Activated B cell treated with CpG ODN at 0.5 μM for 24 hours (primary cell): Measurements from ENCODE around the gene PRKCZ. TPM values are rescaled to one million over a fixed set of nuclear protein-coding genes. Genes with fewer than 3 reads are reported as not detected.
A peak's percentile ranks its signal among the peaks of the same experiment; 100 is the strongest.

Experiments
- ATAC-seq: fragments of 200-7000 bp; cut with Tn5 transposase; one replicate; pipeline ENCODE4 v1.10.0; 2021; ENCODE audit warnings: low read depth, mild to moderate bottlenecking, moderate library complexity
- CTCF ChIA-PET: fragments of 350-600 bp; sonication (Branson Sonifier 250); formaldehyde crosslinking; loops from one replicate; lab custom pipeline; 2021; ENCODE audit warnings: antibody characterized with exemption; lab: Charles Lee
- POLR2A ChIA-PET: fragments of 350-600 bp; sonication (Branson Sonifier 250); formaldehyde crosslinking; loops from one replicate; lab custom pipeline; 2021; ENCODE audit warnings: antibody characterized with exemption; lab: Charles Lee
- DNase-seq: peaks from one replicate; pipeline ENCODE4 v3.0.0; 2022
- H3K27ac Mint-ChIP-seq: one replicate; pipeline ENCODE4 v1.8.0; 2020; ENCODE audit warnings: mixed read lengths
- H3K27me3 Mint-ChIP-seq: one replicate; pipeline ENCODE4 v1.8.0; 2021; ENCODE audit warnings: mixed read lengths
- H3K36me3 Mint-ChIP-seq: one replicate; pipeline ENCODE4 v1.8.0; 2021; ENCODE audit warnings: low read depth, mixed read lengths
- H3K4me1 Mint-ChIP-seq: one replicate; pipeline ENCODE4 v1.8.0; 2021; ENCODE audit warnings: mixed read lengths
- H3K4me3 Mint-ChIP-seq: one replicate; pipeline ENCODE4 v1.8.0; 2020; ENCODE audit warnings: mild to moderate bottlenecking, mixed read lengths
- H3K9me3 Mint-ChIP-seq: one replicate; pipeline ENCODE4 v1.8.0; 2020; ENCODE audit warnings: mixed read lengths
- intact Hi-C: fragments of 100-400 bp; cut with micrococcal nuclease; formaldehyde crosslinking; loops from one replicate; pipeline ENCODE4 v1.15.1; 2024
- total RNA-seq: library from RNA; stranded (reverse); gene quantifications from 2 replicates; pipeline ENCODE4 v1.2.3, GENCODE V29; 2022
- TF ChIP-seq, protein P1 (sequence below): fragments of 200-600 bp; IDR thresholded peaks from one replicate; pipeline ENCODE4 v1.8.0; 2022; ENCODE audit warnings: antibody characterized with exemption, mild to moderate bottlenecking

Gene PRKCZ
- total RNA-seq, 1 donor from 2014 or later, result 28.5 TPM

DNA sequence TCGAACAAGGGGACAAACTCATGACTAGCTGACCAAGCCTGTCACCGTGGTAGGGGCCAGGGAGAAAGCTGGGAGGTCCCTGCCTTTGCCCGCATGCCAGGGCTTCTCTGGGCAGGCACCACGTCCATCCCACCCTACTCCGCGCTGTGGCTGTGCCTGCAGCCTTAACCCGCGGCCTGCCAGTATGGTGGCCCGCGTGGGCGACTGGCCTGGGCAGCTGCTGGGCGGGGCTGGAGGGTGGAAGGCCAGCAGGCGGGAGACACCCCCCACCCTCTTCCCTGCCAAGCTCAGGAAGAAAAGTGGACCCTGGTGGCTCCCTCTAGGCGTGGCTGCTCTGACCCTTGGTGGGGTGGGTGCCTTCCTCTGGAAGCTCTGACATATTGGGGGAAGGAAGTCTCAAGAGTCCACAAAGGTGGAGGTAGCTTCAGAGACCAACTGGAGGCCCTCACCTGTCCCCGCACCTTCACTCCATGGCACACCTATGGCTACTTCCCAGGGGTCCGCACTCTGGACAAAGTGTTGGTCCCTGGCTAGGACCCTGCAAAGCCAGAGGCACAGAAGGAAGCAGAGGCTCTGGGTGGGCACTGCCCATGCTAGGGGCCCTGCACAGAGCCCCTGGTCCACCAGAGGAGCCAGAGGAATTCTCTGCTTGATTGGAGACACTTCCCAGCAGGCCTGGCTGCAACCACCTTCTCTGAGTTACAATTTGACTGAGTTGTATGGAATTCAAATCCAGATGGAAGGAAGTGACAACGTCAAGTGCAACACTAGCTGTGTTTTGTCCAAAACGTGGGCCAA lies 174.6 kb downstream of the PRKCZ start:
- no peak for DNase-seq
- Mint-ChIP-seq H3K9me3 (no peaks in the 10 kb centered on the region), H3K27ac (no peak overlapping the region), H3K36me3 (peaks cover 5% of the 10 kb centered on the region), H3K4me1 (peaks cover 11% of the 10 kb centered on the region), H3K27me3 (no peaks in the 10 kb centered on the region), H3K4me3 (no peak overlapping the region)
- intact Hi-C loops, result no loop called here
- CTCF ChIA-PET, result interaction anchor here (1.4 to 1.5 kb wide), 2 partner anchors 20 to 157 kb away, joined by 3 read pairs; no protein-coding TSS in a partner anchor
- TF ChIP-seq, protein P1, sequence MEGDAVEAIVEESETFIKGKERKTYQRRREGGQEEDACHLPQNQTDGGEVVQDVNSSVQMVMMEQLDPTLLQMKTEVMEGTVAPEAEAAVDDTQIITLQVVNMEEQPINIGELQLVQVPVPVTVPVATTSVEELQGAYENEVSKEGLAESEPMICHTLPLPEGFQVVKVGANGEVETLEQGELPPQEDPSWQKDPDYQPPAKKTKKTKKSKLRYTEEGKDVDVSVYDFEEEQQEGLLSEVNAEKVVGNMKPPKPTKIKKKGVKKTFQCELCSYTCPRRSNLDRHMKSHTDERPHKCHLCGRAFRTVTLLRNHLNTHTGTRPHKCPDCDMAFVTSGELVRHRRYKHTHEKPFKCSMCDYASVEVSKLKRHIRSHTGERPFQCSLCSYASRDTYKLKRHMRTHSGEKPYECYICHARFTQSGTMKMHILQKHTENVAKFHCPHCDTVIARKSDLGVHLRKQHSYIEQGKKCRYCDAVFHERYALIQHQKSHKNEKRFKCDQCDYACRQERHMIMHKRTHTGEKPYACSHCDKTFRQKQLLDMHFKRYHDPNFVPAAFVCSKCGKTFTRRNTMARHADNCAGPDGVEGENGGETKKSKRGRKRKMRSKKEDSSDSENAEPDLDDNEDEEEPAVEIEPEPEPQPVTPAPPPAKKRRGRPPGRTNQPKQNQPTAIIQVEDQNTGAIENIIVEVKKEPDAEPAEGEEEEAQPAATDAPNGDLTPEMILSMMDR, result no peak
- POLR2A ChIA-PET, result interaction anchor here (1.8 to 3.6 kb wide), 2 partner anchors 9 to 75 kb away, joined by 9 to 45 read pairs; no protein-coding TSS in a partner anchor
- no peak for ATAC-seq

DNA sequence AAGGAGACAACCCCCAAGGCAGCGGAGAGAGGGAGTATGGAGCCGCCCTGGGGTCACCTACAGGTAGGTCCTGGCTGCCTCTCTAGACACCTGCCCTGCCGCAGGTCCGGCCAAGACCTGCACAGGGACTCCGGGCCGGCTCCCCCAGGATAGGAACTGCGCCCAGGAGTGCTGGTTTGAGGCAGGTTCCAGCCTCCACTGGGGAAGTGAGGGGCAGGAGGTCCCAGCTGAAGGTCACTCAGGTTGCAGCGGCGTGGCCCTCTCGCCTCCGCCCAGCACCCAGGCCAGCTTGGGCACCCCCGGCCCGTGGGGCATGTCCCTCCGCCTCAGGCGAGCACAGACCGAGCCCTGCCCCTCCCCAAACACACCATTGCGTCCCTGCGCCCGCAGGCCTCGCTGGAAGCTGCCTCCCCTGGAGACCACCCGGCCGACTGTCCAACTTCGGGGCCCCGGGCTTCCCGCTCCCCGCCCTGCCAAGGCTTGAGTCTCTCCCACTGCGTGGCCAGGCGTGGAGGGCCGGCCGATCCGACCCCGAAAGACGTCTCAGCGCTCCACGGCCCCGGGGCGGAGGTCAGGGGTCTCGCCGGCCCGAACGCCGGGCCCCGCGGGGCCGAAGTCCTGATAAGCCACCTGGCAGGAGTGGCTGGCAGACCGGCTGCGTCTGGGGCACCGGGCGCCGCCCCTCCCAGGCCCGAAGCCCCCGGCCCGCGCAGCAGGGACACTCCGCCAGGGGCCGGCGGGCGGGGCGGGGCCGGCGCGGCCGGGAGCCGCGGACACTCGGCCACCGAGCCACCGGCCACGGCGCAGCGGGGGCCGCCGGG lies 176.5 kb downstream of the PRKCZ start:
- peaks cover 29% of the 10 kb centered on the region for H3K4me1 Mint-ChIP-seq
- TF ChIP-seq, protein P1, result no peak
- intact Hi-C loops, result loop anchor here (1.0 to 2.0 kb wide), 4 partner anchors 14 to 89 kb away; no protein-coding TSS in a partner anchor
- no peak for ATAC-seq
- no peak for DNase-seq
- H3K27me3 Mint-ChIP-seq, result no peaks in the 10 kb centered on the region
- no peaks in the 10 kb centered on the region for H3K9me3 Mint-ChIP-seq
- peaks cover 9% of the 10 kb centered on the region for H3K36me3 Mint-ChIP-seq
- POLR2A ChIA-PET, result interaction anchor here (0.8 to 3.7 kb wide), 9 partner anchors 12 to 299 kb away, joined by 3 to 46 read pairs (median 6); partner anchors contain the start of gene FAAP20
- H3K4me3 Mint-ChIP-seq, result peak overlapping the region; percentile 83
- CTCF ChIA-PET, result interaction anchor here (1.1 to 1.2 kb wide), 2 partner anchors 89 to 155 kb away, joined by 5 read pairs; no protein-coding TSS in a partner anchor
- H3K27ac Mint-ChIP-seq, result peak overlapping the region; percentile 24

DNA sequence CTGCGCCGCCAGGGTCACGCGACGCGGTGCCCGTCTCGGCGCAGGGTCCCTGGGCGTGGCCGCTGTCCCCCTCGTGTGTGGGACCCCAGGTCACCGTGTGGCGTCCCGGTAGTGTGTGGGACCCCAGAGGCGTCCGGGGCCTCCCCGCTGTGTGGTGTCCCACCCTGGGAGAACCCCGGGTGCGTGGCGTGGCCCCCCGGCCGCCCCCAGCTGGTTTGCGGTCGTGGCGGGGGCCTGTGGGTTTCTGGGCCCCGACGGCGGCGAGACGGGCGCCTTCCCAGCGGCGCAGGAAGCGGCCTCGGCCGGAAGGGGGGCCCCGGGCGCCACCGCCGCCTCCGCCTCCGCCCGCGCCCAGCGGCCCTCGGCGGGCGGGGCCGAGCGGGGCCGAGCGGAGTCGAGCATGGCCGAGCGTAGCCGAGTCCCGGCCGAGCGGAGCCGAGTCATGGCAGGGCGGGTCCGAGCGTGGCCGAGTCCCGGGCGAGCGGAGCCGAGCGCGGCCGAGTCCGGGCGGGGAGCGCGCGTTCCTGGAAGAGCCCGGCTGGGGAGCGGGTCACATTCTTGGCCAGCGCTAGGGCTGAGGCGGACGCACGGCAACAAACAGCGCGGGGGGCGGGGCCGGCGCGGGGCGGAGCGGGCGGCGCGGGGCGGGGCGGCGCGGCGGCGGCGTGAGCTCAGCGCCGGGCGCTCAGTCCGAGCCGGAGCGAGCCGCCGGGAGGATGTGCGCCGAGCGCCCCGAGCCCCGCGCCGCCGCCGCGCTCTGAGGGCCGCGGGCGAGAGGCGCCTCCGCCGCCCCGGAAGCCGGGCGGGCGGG lies 177.3 kb downstream of the PRKCZ start:
- Mint-ChIP-seq H3K4me1 (peaks cover 37% of the 10 kb centered on the region), H3K27me3 (no peaks in the 10 kb centered on the region), H3K9me3 (no peaks in the 10 kb centered on the region), H3K4me3 (peak overlapping the region; percentile 76), H3K36me3 (peaks cover 11% of the 10 kb centered on the region), H3K27ac (peak overlapping the region; percentile 56)
- ATAC-seq, result peak; percentile 93
- DNase-seq, result peak; percentile 98
- POLR2A ChIA-PET, result interaction anchor here (0.6 to 3.7 kb wide), 21 partner anchors 11 to 298 kb away, joined by 3 to 46 read pairs (median 5); partner anchors contain the start of genes FAAP20, MORN1 and RER1
- CTCF ChIA-PET, result interaction anchor here (1.0 to 1.2 kb wide), 3 partner anchors 33 to 154 kb away, joined by 3 to 5 read pairs (median 5); partner anchors contain the start of gene FAAP20
- TF ChIP-seq, protein P1, result no peak
- intact Hi-C loops, result loop anchor here (1.0 to 2.0 kb wide), 4 partner anchors 15 to 88 kb away; no protein-coding TSS in a partner anchor

DNA sequence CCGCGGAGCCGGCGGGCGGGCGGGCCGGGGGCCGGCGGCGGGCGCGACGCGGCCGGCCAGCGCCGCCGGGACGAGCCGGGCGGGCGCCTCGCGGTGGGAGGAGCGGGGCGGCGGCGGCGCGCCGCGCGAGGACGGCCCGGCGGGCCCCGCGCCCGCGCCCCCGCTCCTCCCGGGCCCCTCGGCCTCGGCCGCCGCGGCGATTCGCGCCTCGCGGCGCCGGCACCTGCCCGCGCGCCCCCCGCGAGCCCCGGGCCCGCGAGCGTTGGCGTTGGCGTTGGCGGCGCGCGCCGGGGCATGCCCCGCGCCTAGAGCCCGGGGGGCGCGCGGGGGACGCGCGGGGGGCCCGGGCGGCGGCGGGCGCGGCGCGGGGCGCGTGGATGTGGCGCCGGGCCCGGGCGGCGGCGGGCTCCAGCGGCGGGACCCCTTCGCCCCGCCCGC lies 178.0 kb downstream of the PRKCZ start, which contains the start of gene SKI:
Gene SKI (plus strand): TSS at position 163 of the 438 bp plus-strand sequence. CDS start 448 bp downstream, outside the sequence.
- POLR2A ChIA-PET, result interaction anchor here (1.0 to 4.3 kb wide), 9 partner anchors 23 to 163 kb away, joined by 3 to 46 read pairs (median 8); partner anchors contain the start of genes FAAP20, MORN1 and RER1

More for the DNA sequence above, 178.0 kb downstream of the PRKCZ start, which contains the start of gene SKI:
- intact Hi-C loops, result no loop called here
- H3K9me3 Mint-ChIP-seq, result no peaks in the 10 kb centered on the region
- CTCF ChIA-PET, result interaction anchor here (1.0 kb wide), 1 partner anchor 33 kb away, joined by 3 read pairs; the partner anchor contains the start of gene FAAP20
- no peak for DNase-seq
- peak within 1 kb of the TSS; percentile 88 for H3K27ac Mint-ChIP-seq
- H3K36me3 Mint-ChIP-seq, result peaks cover 11% of the 10 kb centered on the region
- peak within 1 kb of the TSS; percentile 95 for H3K4me3 Mint-ChIP-seq
- TF ChIP-seq, protein P1, result no peak
- no peak for ATAC-seq
- peaks cover 42% of the 10 kb centered on the region for H3K4me1 Mint-ChIP-seq
- no peaks in the 10 kb centered on the region for H3K27me3 Mint-ChIP-seq
